AG09309 (cell line): ENCODE results near the gene EXOC4.

ENCODE experiments used
- DNase-seq: peaks from one replicate; pipeline ENCODE4 v3.0.0-alpha.2; 2010; ENCODE audit warnings: low read depth
- H3K4me3 ChIP-seq: 2 replicates; pipeline ENCODE4 v1.5.1; 2011; ENCODE audit warnings: mild to moderate bottlenecking, low read depth, low read length, moderate library complexity; ENCODE audit not compliant: control insufficient read depth
- TF ChIP-seq, protein P1 (sequence below): IDR thresholded peaks from 2 replicates; pipeline ENCODE4 v1.5.1; 2011; ENCODE audit warnings: mild to moderate bottlenecking, low read depth, low read length, inconsistent platforms; ENCODE audit not compliant: insufficient read depth, control insufficient read depth; ENCODE audit errors: missing control alignments

Gene EXOC4

DNA sequence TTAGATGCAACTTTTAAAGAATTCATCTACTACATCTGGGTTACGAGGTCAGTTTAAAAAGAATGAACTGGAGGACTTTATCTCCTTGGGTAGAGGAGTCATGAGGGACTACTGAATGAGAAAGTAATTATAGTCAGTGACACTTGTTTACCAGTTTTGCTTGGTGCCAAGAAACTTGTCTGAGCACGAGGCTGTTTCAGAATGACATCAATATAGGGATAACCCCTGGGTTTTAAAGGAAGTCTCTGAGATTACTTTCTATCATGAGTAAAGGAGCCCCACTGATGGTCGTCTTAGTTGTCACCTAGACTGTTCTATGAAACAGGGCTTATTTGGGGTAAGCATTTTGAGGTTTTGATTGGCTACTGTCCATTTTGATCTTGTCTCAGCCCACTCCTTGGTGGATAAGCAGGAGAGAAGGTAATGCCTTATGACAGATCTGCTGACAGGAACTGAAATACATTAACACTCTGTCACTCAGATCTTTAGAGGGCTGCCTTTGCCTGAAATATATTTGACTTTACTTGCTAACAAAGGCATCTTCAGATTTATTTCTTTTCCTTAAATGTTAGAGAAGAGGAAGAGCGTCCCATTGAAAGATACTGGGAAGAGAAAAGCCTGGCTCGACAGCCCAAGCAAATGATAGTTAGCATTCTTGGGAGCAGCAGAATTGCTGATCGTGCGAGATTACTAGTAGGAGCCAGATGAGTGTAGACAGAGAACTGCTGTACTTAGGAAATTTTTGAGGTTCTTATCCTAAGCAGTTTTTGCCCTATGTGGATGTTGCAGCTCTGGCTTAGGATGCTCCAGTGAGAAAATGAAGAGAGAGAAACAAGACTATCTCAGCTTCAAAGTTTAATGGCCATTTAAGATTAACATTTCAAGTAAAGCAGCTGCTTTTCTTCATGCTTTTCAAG, 575.1 kb downstream of the EXOC4 start:
- no peak overlapping the region for H3K4me3 ChIP-seq
- TF ChIP-seq, protein P1, sequence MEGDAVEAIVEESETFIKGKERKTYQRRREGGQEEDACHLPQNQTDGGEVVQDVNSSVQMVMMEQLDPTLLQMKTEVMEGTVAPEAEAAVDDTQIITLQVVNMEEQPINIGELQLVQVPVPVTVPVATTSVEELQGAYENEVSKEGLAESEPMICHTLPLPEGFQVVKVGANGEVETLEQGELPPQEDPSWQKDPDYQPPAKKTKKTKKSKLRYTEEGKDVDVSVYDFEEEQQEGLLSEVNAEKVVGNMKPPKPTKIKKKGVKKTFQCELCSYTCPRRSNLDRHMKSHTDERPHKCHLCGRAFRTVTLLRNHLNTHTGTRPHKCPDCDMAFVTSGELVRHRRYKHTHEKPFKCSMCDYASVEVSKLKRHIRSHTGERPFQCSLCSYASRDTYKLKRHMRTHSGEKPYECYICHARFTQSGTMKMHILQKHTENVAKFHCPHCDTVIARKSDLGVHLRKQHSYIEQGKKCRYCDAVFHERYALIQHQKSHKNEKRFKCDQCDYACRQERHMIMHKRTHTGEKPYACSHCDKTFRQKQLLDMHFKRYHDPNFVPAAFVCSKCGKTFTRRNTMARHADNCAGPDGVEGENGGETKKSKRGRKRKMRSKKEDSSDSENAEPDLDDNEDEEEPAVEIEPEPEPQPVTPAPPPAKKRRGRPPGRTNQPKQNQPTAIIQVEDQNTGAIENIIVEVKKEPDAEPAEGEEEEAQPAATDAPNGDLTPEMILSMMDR: no peak
- no peak for DNase-seq

DNA sequence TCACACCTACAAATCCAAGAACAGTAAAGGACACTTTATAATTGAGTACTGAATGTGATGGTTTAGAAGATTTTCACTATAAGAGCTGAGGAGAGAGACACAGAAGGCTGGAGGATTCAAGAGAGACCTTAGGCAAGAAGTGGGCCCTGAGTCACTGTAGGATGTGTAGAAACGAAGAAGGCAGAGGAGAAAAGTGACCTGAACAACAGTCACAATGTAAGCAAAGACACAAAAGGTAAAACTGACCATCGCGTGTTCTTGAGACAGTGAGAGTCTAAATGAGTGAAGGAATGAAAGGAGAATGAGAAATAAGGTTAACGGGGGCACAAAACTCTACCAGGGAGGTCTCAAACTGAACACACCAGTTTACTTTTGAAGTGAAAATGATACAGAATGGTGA, 576.0 kb downstream of the EXOC4 start:
- TF ChIP-seq, protein P1: no peak
- H3K4me3 ChIP-seq: no peak overlapping the region
- no peak for DNase-seq

DNA sequence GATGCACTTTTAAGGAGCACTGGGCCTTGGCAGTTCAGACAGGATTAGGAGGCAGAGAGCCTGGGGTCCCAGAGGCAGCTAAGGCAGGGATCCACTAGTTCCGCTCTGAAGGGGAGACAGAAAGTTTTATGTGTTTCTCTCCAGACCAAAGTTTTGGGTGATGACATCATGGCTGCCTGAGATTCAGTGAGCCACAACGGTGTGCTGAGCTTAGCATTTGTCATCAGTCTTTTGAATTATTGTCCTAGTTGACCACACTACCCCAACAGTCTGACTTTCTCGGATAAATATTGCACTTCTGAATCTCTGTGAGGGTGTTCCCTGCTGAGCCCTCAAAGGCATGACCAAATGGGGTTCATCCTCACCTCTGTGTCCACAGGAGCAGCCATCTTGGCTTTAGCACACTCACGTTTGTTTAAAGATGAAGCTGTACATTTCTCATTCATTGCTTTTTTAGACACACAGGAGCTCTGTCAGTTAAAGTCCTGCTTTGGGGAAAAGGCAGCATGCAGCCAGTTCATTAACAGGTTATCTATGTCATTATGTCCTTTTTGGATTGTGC, 576.5 kb downstream of the EXOC4 start:
- TF ChIP-seq, protein P1: no peak
- no peak for DNase-seq
- no peak overlapping the region for H3K4me3 ChIP-seq

DNA sequence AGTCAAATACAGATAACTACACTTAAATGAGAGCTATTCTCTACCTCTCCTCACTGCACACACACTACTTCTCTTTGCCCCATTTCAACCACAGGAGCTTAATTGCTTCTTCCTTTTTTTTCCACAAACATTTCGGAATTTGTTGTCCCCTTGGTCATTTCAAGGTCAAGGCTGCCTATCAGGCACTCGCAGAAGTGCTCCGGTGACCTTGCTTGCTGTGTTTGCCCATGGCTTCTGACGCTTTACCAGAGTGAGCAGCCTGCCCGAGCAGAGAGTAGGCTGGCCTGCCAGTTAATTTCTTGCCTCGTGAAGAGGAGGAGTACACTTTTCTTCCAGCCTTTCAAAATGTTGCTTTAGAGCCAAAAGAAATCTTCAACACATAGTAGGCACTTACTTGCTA, 577.2 kb downstream of the EXOC4 start:
- no peak overlapping the region for H3K4me3 ChIP-seq
- TF ChIP-seq, protein P1: no peak
- DNase-seq: no peak

DNA sequence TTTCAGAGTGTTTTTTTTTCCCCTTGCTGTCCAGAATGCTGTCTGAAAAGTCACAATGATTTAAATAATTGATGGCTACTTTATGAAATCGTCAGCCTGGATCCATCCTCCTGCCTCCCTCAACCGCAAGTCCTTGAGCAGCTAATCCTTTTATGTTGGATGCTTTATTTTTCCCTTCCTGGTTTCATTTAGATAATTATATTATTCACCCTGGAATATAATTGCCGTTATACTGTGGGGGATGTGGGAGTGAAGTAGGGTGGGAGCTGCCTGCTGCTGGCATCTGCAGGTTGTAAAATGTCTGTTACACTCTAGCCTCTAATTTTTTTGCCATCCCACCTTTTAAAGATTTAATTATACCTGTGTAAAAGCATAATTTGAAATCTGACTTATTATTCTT, 583.8 kb downstream of the EXOC4 start:
- H3K4me3 ChIP-seq: no peak overlapping the region
- TF ChIP-seq, protein P1: no peak
- DNase-seq: no peak

DNA sequence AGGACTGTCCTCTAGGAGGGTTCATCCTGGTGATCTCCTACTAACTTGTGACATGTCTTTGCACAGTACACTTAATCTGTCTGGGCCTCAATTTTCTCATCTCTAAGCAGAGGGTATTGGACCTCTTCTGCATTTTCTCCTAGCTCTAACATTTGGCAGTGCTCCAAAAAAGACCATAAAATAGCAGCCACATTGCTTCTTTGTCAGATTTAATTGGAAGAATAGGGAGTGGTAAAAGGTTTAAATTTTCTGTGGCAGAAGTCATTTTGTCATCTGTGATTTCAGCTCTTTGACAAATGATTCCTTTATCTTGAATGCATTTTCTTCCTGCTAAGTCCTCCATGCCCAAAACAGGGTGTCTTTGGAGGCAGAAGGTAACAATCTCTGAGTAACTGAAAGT, 584.3 kb downstream of the EXOC4 start:
- H3K4me3 ChIP-seq: no peak overlapping the region
- TF ChIP-seq, protein P1: no peak
- no peak for DNase-seq
